Lower lobe of right lung (tissue), 2 donors: ENCODE results near the gene OR56B1. TPM values are rescaled to one million over a fixed set of nuclear protein-coding genes. Genes with fewer than 3 reads are reported as not detected.
A peak's percentile ranks its signal among the peaks of the same experiment; 100 is the strongest.
"Not testable (repeated sequence)": the region's sequence is repeated elsewhere in the genome, so short reads cannot be mapped to it uniquely, and the experiment has no call there.

Source experiments
- ATAC-seq, 2 donors: fragments of 200-7000 bp; cut with Tn5 transposase; one replicate each; pipeline ENCODE4 v1.9.1; 2020 to 2022; ENCODE audit warnings: mild to moderate bottlenecking in 2 of 2, moderate library complexity in 2 of 2
- DNase-seq: peaks from one replicate; pipeline ENCODE4 v3.0.0-alpha.2; 2020
- H3K27ac ChIP-seq: fragments of 200-600 bp; one replicate; pipeline ENCODE4 v1.8.0; 2022
- H3K27me3 ChIP-seq: fragments of 200-600 bp; one replicate; pipeline ENCODE4 v1.8.0; 2022; ENCODE audit warnings: low read depth
- H3K36me3 ChIP-seq: fragments of 200-600 bp; one replicate; pipeline ENCODE4 v1.8.0; 2022; ENCODE audit warnings: mild to moderate bottlenecking
- H3K4me1 ChIP-seq: fragments of 200-600 bp; one replicate; pipeline ENCODE4 v1.8.0; 2022
- H3K4me3 ChIP-seq: fragments of 200-600 bp; one replicate; pipeline ENCODE4 v1.8.0; 2022; ENCODE audit warnings: mild to moderate bottlenecking
- H3K9me3 ChIP-seq: fragments of 200-600 bp; one replicate; pipeline ENCODE4 v1.8.0; 2022
- CTCF ChIP-seq: fragments of 200-600 bp; IDR thresholded peaks from one replicate; pipeline ENCODE4 v1.8.0; 2022; ENCODE audit warnings: antibody characterized with exemption, mild to moderate bottlenecking
- intact Hi-C: fragments of 100-400 bp; cut with DNase I; formaldehyde crosslinking; loops from one replicate; pipeline ENCODE4 v1.11.0; 2022
- long read RNA-seq: library from polyadenylated mRNA; unstranded; transcript quantifications from one replicate; pipeline ENCODE4 v2.0.0, GENCODE V29; 2021
- total RNA-seq: library from RNA; stranded (reverse); fragmentation: NEBNext Ultra II Directional; extraction: Animal tissue kit (Norgen Biotek cat#: 25700); gene quantifications from one replicate; pipeline ENCODE4 v1.2.1, GENCODE V29; 2021
- donor health status: DM: no; HTN: yes; CAD: no; lungs with severe emphysema.

The OR56B1 gene, protein sequence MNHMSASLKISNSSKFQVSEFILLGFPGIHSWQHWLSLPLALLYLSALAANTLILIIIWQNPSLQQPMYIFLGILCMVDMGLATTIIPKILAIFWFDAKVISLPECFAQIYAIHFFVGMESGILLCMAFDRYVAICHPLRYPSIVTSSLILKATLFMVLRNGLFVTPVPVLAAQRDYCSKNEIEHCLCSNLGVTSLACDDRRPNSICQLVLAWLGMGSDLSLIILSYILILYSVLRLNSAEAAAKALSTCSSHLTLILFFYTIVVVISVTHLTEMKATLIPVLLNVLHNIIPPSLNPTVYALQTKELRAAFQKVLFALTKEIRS
- total RNA-seq: not detected
- long read RNA-seq: 0 reads

- no peaks in the 10 kb centered on the region for H3K4me1 ChIP-seq
- H3K9me3 ChIP-seq: no peaks in the 10 kb centered on the region
- H3K27me3 ChIP-seq: no peaks in the 10 kb centered on the region
- no peak for DNase-seq
- TF ChIP-seq CTCF: no peak
- H3K27ac ChIP-seq: no peak within 1 kb of the TSS
- intact Hi-C loops: no loop called here
- no peak within 1 kb of the TSS for H3K4me3 ChIP-seq
- no peaks in the 10 kb centered on the region for H3K36me3 ChIP-seq
- ATAC-seq: no peak
These were observed at the start of gene OR56B1 for GRCh38 chr11:5736396-5736795. Gene OR56B1 (plus strand): TSS chr11:5736448. CDS start chr11:5736517, 69 bp downstream.

DNA sequence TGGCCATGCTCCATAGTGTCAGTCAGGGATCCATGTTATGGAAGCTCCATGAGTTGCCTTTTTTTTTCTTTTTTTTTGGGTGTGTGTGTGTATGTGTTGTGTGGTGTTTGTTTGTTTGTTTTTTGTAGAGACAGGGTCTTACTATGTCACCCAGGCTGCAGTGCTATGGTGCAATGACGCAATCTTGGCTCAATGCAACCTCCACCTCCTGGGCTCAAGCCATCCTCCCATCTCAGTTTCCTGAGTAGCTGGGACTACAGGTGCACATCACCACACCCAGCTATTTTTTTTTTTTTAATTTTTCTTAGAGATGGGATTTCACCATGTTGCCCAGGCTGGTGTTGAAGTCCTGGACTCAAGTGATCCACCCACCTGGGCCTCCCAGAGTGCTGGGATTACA, 47.8 kb upstream of the OR56B1 start:
- ATAC-seq: no peak
- TF ChIP-seq CTCF: no peak
- intact Hi-C loops: no loop called here
- DNase-seq: no peak
- Histone ChIP-seq H3K4me1 (peaks cover 36% of the 10 kb centered on the region), H3K27ac (peak overlapping the region; percentile 94), H3K4me3 (no peak overlapping the region), H3K27me3 (no peaks in the 10 kb centered on the region), H3K36me3 (no peaks in the 10 kb centered on the region), H3K9me3 (no peaks in the 10 kb centered on the region)

- TF ChIP-seq CTCF: no peak
- Histone ChIP-seq H3K27me3 (no peaks in the 10 kb centered on the region), H3K9me3 (no peaks in the 10 kb centered on the region), H3K4me3 (peak within 1 kb of the TSS; percentile 64), H3K27ac (peak within 1 kb of the TSS; percentile 94), H3K36me3 (peaks cover 5% of the 10 kb centered on the region), H3K4me1 (peaks cover 36% of the 10 kb centered on the region)
- ATAC-seq (peak; percentile 83 to 87), DNase-seq (peak; percentile 56)
- intact Hi-C loops: no loop called here
These were observed 46.7 kb upstream of the OR56B1 start, which contains the start of gene TRIM22 for GRCh38 chr11:5689551-5689983. Gene TRIM22 (plus strand): TSS chr11:5689790. CDS start chr11:5696233, 6,443 bp downstream.

GRCh38 chr11:5690216-5690615, 46.0 kb upstream of the OR56B1 start:
- Histone ChIP-seq H3K9me3 (no peaks in the 10 kb centered on the region), H3K4me3 (peak overlapping the region; percentile 64), H3K36me3 (peaks cover 5% of the 10 kb centered on the region), H3K4me1 (peaks cover 42% of the 10 kb centered on the region), H3K27me3 (no peaks in the 10 kb centered on the region), H3K27ac (peak overlapping the region; percentile 94)
- intact Hi-C loops: no loop called here
- ATAC-seq (peak; percentile 65 to 72), DNase-seq (no peak)
- TF ChIP-seq CTCF: no peak

DNA sequence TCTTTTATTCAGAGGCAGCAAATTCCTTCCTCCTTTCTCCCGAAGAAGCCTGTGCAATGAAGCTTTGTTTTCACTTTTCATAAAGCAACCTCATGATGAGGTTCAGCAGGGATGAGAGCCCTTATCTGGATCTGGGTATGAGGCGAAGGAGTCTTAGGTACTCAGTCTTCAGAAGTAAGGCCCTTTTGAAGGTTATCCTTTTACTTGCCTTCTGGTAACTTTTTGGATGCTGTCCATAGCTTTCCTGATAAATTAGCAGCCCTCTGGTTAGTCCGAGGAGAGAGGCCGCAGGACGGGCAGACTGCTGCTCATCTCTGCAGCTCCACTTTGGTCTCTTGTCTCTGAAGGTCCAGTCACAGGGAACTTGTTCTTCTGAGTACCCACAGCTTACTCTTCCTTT, 45.5 kb upstream of the OR56B1 start:
- H3K4me3 ChIP-seq: peak overlapping the region; percentile 64
- intact Hi-C loops: no loop called here
- H3K4me1 ChIP-seq: peaks cover 42% of the 10 kb centered on the region
- no peak for DNase-seq
- no peaks in the 10 kb centered on the region for H3K27me3 ChIP-seq
- peaks cover 8% of the 10 kb centered on the region for H3K36me3 ChIP-seq
- H3K27ac ChIP-seq: peak overlapping the region; percentile 94
- TF ChIP-seq CTCF: no peak
- ATAC-seq: peak; percentile 37 to 59
- no peaks in the 10 kb centered on the region for H3K9me3 ChIP-seq

- peak overlapping the region; percentile 64 for H3K4me3 ChIP-seq
- H3K9me3 ChIP-seq, DNase-seq, intact Hi-C loops, ATAC-seq, H3K27me3 ChIP-seq: not testable (repeated sequence)
- peaks cover 14% of the 10 kb centered on the region for H3K36me3 ChIP-seq
- peaks cover 47% of the 10 kb centered on the region for H3K4me1 ChIP-seq
- H3K27ac ChIP-seq: peak overlapping the region; percentile 94
These were observed 44.8 kb upstream of the OR56B1 start for GRCh38 chr11:5691238-5691963.
